ENCODE measurements around the gene RARRES1.

Gene RARRES1

GRCh38 chr3:158683230-158683962, 48.9 kb downstream of the RARRES1 start:
- no peak for DNase-seq

DNA sequence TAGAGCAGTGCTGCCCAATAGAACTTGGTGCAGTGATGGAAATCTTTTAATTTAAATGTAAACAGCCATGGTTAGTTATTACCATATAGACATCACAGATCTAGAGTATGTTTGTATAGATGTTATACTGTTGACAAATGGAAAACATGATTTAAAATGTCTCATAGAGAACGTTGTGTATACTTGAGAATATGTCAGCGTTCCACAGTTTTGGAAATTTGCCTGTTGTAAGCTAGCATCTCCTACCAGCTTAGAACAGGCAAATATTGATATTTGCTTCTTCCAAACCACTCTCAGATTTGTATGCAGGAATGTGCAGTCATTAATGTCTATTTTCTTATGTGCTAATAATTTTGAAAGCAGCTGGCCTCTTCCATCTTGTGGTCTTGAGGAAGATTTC, 51.4 kb downstream of the RARRES1 start:
- no peak for DNase-seq

- DNase-seq, result no peak
These were observed 52.7 kb downstream of the RARRES1 start for GRCh38 chr3:158679547-158680000.

DNA sequence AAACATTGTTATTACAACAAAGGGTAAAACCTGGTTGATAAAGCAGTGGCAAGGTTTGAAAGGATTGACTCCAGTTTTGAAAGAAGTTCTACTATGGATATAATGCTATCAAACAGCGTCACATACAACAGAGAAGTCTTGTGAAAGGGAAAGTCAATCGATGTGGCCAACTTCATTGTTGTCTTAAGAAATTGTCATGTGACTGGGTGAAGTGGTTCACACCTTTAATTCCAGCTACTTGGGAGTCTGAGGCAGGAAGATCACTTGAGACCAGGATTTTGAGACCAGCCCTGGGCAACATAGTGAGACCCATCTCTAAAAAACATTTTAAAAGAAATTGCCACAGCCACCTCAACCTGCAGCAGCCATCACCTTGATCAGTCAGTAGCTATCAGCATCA, 53.6 kb downstream of the RARRES1 start:
- no peak for DNase-seq

GRCh38 chr3:158672215-158673176, 59.8 kb downstream of the RARRES1 start, which contains the start of gene LXN:
LXN (minus strand) TSS chr3:158672648; CDS start chr3:158672478, 170 bp downstream.
- no peak for DNase-seq

GRCh38 chr3:158671821-158672214, 60.4 kb downstream of the RARRES1 start:
- no peak for DNase-seq

DNA sequence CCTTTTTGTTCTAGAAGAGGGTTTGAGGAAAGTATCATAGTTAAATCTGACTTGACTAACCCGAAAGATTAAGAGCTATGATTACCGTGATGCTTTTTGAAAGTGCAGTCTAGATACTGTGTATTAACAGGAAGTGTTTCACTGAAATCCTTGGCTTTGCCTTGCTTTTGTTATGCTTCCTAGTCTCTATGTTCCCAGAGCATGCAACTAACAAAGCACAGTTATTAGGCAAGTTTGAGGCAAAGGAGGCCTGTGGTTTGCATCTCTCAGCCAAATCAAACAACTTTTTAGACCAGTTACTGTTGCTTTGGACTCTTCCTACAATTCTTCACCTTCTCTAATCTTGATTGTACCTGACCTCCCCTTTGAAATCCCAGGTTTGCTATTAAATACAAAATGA, 63.8 kb downstream of the RARRES1 start:
- DNase-seq, result no peak

- DNase-seq, result no peak
These were observed 65.8 kb downstream of the RARRES1 start for GRCh38 chr3:158666416-158666815.

- no peak for DNase-seq
These were observed 68.4 kb downstream of the RARRES1 start for GRCh38 chr3:158663832-158664231.

DNA sequence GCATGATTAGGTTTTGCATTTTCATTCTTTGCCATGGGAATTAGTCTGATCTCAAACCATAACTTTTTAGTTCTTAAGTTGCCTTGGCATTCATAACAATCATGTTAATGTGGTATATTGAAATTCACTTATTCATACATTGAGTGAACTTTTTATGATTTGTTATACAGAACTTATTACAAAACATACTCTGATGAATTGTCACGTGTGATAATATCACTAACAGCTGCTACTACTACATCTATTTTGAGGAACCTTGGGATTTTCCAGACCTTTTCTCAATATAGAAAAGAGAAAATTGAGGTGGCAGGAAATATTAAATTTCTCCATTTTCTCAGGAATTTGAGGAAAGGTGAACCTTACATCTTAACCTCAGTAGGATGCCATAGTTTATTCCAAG, 69.0 kb downstream of the RARRES1 start:
- no peak for DNase-seq

GRCh38 chr3:158660711-158661110, 71.5 kb downstream of the RARRES1 start:
- DNase-seq, result no peak

DNA sequence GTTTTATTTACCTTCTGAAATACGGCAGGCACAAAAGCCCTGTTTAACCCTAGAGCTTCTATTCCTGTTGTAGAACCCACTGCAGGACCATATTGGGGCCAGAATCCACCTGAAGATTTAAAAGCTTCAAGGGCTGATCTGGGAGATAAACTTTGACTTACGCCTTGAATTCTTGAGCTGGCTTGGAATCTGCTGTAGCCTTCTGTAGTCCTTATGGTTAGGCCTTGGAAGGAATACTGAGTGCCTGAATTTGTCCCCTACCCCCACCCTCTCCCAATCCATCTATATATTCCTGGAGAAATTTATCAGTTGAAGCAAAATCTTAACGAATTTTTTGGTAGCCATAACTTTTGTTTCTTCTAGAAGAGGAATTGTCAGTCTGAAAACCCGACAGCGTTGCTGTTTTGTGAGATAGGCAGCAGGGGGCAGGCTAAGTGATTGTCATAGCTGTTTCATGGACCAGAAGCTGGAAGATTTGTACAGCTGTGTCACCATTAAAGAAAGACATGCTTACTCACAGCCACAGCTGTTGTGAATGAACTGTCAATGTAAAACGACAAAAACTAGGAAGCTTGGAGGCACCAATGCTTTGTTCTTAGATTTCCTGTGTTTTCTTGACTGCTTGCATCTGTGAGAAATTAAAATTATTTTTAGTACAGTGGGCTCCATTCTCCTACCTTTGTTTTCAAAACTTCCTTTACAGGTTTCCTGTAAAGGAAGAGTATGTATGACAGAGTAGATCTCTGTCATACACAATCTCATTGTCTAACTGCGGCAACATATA, 72.6 kb downstream of the RARRES1 start:
- DNase-seq, result peak; percentile 10 to 57

- DNase-seq, result no peak
These were observed 73.4 kb downstream of the RARRES1 start for GRCh38 chr3:158658889-158659288.

DNA sequence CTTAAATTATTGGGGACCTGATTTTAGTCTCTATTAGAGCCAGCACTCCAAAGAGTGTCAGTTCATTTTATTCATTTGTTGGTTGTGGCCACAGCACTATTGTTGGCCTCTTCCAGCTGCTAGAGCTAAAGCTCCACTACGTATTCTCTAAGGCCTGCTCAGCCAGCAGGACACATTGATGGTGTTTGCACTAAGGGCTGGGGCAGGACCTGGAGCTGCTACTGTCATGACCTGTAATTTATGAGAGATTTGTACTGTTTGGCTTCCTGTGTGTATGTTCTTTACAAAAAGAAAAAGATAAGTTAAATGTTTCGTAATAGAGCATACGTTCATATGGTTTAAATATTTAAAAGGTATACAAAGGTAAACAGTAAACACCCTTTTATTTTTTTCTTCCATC, 79.8 kb downstream of the RARRES1 start:
- no peak for DNase-seq

GRCh38 chr3:158651192-158651591, 81.1 kb downstream of the RARRES1 start:
- no peak for DNase-seq

GRCh38 chr3:158649791-158650190, 82.5 kb downstream of the RARRES1 start:
- no peak for DNase-seq
